Activated T-cell treated with anti-CD3 and anti-CD28 coated beads for 1 hour (primary cell): ENCODE measurements around the gene RALGAPA1.
"Not testable (repeated sequence)": the region's sequence is repeated elsewhere in the genome, so short reads cannot be mapped to it uniquely, and the experiment has no call there.

Experiments used
- DNase-seq: peaks from one replicate; pipeline ENCODE4 v3.0.0-alpha.2; 2020; ENCODE audit warnings: low read depth

Gene RALGAPA1

DNA sequence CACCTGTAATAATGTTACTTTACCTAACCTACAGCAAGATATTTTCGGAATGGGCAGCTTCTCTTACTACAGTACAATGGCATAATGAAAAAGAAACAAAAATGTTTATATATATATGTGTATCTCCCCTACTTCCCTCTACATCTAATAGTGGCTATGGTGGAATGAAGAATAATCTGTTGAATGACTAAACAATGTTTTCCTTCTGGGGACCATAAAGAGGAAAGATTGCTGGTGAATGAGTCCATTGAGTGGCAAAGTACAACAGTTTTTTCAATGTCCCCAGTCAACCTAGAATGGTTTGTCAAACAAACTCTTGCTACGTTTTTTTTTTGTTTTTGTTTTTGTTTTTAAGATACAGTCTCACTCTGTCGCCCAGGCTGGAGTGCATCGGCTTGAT, 47.2 kb downstream of the RALGAPA1 start:
- no peak for DNase-seq

DNA sequence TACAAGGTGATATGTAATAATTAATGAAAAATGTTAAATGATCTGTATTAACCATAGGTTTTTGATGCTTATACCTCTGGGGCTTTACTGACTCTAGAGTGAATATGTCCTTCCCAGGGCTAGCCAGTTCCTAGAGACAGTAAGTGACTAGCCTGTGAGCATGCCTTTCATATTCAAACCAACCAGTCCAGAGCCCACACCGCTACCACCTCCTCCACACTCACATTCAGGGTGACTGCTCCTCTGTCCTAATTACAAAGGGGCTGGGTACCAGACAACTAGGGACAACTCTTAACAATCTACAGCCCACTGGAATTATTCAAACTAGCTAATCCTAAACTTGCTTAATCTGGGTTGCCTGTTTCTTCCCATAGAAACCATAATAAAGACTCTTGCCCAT, 49.0 kb downstream of the RALGAPA1 start:
- DNase-seq = no peak

DNA sequence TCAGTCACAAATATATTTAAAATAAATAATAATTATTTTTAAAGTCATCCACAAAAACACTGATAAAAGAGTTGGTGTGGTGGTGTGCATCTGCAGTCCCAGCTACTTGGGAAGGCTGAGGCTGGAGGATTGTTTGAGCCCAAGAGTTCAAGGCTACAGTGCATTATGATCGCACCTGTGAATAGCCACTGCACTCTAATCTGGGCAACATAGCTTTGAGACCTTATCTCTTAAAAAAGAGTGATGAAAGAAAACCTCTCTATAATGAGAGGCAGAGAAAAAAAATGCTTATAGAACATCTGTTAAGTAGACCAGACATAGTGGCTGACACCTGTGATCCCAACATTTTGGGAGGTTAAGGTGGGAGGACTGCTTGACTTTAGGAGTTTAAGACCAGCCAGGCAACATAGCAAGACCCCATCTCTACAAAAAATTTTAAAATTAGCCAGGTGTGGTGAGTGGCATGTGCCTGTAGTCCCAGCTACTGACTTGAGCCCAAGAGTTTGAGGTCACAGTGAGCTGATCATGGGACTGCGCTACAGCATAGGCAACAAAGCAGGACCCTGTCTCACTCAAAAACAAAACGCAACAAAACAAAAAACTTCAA, 50.5 kb downstream of the RALGAPA1 start:
- no peak for DNase-seq

DNA sequence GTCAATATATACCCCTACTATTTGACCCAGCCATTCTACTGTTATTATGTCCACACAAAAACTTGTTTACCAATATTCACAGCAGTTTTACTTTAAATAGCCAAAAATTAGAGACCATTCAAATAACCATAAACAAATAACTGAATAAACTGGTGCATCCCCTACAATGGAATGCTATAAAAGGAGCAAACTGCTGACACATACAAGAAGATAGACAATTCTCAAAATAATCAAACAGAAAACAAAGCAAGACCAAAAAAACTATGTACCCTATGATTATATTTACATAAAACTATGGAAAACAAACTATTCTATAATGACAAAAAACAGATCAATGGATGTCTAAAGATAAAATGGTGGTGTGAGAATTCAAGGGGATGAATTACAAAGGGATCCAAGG, 54.4 kb downstream of the RALGAPA1 start:
- DNase-seq = no peak

DNA sequence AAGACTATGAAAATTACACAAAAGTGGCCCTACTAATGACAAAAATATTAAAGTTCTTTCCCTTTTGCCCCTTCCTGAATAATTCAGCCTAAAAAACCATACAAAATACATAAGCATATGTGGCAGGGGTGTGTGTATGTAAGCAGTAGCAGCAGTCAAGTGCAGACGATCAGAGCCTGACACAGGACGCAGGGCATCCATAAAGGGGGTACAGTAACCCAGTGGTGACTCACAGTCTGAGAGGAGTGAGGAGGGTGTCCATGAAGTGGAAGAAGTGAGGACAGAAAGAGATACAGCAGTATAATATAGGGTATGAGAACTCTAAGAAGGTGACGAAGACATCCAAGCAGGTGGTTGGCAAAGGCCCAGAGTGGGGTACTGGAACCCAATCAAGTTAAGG, 56.7 kb downstream of the RALGAPA1 start:
- DNase-seq = no peak

DNA sequence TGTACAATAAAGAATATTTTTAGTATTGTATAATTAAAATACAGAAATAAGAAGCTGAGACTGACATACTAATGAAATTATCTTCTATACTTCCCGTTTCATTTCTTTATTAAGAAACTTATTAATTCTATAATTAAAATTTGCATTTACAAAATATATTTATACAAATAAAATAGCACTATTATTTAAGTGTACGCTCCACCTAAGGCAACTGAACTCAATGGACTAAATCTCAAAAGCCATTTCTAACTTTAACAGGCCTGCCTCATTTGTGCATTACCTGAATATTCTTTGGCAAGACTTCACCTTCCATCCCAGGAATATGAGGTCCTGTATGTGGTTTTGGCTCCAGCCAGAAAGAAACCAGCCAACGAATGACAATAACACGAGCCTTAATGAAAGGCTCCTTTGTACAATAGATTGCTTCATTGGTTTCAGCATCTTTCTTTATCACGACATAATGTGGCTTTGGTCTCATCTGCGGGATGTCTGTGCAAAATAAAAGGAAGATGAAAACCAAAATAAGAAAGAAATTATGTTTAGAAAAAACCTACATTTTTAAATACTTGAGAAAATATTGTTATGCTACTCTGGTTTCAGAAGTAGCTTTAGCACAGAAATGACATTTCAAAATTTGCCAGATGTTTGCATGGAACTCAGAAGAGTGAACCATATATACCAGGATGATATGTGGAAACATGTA, 58.7 kb downstream of the RALGAPA1 start:
- no peak for DNase-seq

DNA sequence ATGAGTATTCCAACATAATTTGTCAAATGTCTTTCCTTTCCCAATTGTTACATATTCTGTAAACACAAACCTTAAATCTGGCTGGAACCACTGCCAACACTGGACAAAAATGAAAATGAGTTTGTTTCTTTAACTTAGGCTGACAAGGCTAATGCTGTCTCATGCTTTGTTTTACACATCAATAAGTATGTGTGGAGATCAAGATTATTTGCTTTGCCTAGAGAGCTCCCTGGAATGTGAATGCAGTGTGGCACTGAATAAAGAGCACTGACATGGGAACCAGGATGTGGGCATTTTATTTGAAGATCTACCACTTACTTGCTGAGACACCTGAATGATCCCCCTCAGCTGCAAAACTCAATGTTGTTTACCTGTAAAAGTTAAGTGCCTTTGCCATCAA, 61.7 kb downstream of the RALGAPA1 start:
- DNase-seq = no peak

DNA sequence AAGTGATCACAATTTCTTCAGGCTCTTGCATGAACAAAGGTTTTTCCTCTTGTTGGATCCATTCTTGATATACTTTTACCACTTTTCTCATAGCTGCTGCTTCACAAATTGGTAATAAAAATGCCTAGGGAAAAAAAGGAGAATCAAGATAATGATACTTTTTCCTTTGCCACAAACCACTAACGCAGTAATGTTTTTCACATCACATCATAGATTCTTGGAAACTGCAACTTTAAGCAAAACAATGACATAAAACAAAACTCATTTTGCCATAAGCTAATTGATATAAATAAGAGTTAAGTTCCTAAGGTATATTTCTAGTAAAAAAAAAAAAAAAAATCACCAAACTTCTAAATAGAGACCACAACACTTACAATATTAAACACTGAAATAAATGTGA, 66.7 kb downstream of the RALGAPA1 start:
- no peak for DNase-seq

DNA sequence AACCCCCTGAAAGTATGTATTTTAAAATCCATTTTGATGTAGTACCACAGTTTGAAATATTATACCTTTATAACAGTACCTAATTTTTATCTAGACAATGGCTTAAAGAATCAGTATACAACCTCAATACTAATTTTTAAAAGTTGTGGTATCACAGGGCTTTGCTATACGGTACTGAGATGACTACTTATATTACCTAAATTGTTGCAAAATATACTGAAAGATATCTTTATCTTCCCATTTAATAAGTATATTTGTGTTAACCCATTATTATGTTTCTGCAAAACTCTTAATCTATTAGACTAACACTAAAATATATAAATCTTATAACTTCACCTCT, 67.1 kb downstream of the RALGAPA1 start:
- no peak for DNase-seq

DNA sequence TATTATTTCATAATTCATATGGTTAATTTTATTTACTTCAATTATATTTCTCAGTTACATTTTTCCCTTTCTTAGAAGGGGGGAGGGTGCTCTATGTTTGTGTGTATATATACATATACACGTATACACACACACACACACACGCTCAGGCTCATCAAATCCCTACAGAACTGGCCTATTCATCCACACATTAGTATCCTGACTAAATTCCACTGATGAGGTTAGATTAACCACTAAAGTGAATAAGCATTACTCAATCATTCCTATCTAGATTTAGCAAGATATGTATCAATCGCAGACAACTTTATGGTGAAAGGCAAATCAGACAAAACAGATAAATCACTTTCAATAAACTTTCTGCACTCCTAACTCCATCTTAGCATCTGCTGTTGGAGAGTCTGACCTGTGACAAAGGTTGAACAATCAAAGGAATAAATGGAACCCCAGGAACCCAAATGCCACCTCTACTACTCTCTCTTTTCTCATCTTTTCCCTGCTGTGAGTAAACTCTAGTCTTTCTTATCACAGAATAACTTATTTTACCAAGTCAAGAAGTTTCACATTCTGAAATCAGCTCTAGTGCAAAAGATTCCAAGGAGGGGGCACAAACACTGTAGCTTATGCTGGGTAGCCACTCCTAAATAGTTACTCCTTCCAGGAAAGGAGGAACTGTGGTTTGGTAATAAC, 67.6 kb downstream of the RALGAPA1 start:
- DNase-seq = no peak

DNA sequence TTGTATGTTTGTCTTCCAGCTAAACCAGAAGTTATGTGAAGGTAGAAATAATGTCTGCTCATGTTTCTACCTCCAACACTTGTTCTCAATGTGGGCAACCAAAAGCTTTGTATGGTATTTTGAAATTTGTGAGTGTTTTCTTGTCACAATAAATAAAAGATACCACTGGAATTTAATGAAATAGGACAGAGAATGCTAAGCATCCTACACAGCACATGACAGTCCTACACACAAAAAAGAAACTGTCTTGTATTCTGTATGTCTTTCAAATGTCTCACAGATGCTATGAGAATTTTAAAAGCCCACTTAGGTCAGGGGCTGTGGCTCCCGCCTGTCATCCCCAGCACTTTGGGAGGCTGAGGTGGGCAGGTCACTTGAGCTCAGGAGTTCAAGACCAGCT, 68.9 kb downstream of the RALGAPA1 start:
- DNase-seq = no peak

DNA sequence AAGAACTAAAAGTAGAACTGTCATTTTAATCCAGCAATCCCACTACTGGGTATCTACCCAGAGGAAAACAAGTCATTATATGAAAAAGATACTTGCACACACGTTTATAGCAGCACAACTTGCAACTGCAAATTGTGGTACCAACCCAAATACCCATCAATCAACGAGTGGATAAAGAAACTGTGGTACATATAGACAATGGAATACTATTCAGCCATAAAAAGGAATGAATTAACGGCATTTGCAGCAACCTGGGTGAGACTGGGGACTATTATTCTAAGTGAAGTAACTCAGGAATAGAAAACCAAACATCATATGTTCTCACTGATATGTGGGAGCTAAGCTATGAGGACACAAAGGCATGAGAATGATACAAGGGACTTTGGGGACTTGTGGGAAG, 73.9 kb downstream of the RALGAPA1 start:
- not testable (repeated sequence) for DNase-seq

DNA sequence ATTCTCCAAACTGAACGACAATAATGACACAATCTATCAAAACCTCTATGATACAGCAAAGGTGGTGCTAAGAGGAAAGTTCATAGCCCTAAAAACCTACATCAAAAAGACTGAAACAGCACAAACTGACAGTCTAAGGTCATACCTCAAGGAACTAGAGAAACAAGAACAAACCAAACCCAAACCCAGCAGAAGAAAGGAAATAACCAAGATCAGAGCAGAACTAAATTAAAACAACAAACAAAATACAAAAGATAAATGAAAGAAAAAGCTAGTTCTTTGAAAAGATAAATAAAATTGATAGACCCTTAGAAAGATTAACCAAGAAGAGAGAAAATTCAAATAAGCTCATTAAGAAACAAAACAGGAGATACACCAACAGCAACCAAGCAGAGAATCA, 75.6 kb downstream of the RALGAPA1 start:
- DNase-seq = not testable (repeated sequence)

DNA sequence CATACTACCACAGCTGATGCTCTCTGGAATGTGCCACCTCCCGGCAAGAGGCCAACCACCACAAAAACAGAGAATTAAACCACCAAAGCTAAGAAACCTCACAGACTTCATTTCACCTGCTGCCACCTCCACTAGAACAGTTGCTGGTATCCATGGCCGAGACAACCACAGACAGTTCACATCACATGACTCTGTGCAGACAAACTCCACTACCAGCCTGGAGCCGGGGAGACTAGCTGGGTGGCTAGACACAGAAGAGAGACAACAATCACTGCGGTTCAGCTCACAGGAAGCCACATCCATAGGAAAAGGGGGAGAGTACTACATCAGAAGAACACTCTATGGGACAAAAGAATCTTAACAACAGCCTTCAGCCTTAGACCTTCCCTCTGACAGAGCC, 78.2 kb downstream of the RALGAPA1 start:
- DNase-seq = no peak

DNA sequence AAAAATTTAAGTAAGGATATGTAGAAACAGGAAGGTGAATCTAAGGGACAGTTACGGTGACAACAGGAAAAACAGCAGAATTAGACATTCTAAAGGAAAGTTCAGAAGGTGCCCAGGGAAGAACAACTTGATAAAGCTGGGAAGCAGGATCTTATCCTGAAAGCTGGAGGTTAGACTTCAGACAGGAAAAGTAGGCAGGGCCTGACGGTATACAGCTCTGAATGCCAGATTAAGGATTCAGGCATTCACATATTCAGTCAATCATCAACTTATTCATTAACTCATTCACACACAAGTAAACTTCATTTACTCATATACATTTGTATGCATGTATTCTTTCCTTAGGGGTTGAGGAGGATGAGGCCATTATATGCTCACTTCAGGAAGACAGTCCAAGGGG, 81.3 kb downstream of the RALGAPA1 start:
- no peak for DNase-seq

DNA sequence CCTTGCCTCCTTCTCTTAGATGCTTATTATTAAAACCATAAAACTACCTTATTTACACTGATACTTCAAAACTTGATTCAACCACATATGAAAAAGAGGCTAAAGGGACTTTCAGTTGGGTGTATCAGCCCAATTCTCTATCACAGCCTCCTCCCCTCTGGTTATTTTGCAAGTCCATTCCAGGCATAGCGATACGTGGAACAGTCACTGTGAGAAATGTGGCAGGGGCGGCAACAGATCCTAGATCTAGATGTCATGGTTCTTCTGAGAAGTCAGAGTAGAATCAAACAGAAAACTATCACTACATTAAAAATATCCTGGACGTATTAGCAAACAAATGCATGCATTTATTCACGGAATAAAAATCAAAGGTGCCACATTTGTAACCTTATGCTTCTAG, 83.2 kb downstream of the RALGAPA1 start:
- no peak for DNase-seq

DNA sequence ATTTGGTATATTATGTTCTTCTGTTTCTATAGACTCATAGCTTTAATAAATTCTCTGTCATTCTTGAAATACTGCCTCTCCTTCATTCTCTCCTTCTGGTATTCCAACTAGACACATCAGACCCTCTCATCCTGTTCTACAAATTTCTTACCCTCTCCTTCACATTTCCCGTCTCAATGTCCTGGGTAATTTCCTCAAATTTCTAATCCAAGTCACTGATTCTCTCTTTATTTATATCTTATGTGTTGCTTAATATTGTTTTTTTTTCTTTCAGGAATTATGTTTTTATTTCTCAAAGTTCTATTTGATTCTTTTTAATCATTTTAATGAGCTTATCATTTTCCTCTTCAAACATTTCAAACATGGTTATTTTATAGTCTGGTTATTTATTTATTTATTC, 94.0 kb downstream of the RALGAPA1 start:
- DNase-seq = no peak

DNA sequence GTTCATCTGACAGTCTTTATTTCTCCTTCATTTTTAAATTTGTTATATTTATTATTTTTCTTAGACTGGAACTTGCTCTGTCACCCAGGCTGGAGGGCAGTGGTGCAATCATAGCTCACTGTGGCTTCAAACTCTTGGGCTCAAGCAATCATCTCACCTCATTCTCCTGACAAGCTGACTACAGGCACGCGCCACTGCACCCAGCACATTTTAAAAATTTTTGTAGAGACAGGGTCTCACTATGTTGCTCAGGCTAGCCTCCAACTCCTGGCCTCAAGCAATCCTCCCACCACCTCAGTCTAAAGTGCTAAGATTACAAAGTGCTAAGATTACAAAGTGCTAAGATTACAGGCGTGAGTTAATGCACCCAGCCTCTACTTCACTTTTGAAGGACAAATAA, 96.6 kb downstream of the RALGAPA1 start:
- DNase-seq = no peak

DNA sequence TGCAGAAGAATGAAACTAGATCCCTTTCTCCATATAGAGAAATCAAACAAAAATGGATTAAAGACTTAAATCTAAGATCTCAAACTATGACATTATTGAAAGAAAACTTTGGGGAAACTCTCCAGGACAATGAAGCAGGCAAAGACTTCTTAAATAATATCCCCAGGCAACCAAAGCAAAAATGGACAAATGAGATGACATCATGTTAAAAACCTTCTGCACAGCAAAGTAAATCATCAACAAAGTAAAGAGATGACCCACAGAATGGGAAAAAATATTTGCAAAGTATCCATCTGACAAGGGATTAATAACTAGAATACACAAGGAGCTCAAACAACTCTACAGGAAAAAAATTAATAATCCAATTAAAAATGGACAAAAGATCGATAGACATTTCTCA, 101.0 kb downstream of the RALGAPA1 start:
- DNase-seq = no peak

DNA sequence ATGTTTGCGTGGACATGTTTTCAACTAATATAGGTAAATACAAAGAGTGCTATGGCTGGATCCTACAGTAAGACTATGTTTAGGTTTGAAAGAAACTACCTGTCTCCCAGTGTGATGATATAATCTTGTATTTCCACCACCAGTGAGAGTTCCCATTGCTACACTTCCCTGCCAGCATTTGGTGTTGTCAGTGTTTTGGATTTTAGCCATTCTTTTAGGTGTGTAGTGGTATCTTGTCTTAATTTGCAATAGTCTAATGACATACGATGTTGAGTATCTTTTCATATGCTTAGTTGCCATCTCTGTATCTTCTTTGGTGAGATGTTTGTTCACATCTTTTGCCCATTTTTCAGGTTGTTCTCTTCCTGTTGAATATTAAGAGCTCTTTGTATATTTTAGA, 103.5 kb downstream of the RALGAPA1 start:
- DNase-seq = no peak

DNA sequence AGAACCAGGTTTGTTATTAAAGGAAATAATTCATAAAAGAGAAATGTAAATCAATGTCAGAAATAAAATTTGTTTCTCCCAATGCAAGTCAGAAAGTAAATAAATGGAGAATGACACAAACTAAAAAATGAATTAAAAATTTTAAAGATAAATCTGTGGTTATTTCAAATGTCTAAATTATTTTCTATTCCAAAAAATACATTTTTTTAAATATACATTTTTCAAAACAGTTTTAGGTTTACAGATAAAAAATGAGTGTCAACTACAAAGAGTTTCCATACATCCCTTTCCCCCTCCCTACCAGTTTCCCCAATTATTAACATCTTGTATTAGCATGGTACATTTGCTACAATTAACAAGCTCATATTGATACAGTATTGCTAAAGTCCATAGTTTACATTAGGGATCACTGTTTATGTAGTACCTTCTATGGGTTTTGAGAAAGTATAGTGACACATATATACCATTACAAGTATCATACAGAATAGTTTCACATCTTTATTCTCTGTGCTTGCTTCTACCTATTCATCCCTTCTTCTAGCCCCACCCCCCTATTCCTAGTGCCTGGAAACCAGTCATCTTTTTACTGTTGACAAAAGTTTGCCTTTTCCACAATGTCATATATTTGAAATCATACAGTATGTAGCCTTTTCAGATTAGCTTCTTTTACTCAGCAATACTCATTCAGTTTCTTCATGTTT, 104.2 kb downstream of the RALGAPA1 start:
- DNase-seq = no peak

DNA sequence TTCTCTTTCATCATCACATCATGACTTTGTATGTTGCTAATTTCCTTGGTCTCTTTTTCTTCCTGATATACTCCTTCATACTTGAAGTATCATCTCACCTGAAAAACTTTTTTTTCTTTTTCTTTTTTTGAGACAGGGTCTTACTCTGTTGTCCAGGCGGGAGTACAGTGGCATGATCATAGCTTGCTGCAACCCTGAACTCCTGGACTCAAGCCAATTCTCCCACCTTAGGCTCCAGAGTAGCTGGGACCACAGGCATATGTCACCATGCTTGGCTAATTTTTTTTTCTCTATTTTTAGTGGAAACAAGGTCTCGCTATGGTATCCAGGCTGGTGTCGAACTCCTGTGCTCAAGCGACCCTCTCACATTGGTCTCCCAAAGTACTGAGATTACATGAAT, 107.6 kb downstream of the RALGAPA1 start:
- DNase-seq = no peak

DNA sequence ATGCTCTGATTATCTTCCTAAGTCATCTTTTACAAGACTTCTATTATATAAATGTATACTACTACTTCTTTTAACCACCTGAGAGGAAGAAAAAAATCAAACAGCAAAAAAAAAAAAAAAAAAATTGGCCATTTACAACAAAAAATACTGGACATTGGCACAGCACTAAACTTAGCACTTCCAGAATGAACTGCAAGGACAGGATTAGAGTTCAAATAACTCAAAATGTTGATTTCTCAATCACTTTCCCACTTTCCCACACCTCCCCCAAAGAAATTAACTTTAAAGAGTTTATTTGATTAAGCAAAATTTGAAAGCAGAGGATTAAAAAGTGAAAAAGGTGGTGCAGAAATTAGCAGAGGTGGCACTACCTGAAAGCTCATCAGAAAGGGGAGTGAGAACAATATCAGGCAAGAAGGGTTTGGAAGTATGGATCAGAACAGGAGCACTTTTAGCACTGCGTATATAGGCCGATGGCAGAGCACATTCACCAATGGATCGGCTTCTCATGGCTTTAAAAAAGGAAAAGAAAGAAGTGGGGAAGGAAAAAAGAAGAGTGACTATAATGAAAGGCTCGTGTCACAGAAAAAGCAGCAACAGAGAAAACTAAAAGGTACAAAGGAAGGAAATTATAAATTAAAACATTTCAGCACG, 109.2 kb downstream of the RALGAPA1 start:
- DNase-seq = no peak
